GM10248 (cell line): ENCODE results near the gene DCDC1.

ENCODE experiments used
- CTCF ChIA-PET: fragments of 300-600 bp; sonication (Branson Sonifier 250); formaldehyde crosslinking; extraction: SDS; loops from one replicate; lab custom pipeline; 2021; ENCODE audit warnings: antibody characterized with exemption; lab: Yijun Ruan, JAX
- POLR2A ChIA-PET: fragments of 350-650 bp; sonication (Branson Sonifier 250); formaldehyde crosslinking; extraction: SDS; loops from one replicate; lab custom pipeline; 2020; ENCODE audit warnings: antibody characterized with exemption; lab: Yijun Ruan, JAX
- DNase-seq: peaks from one replicate; pipeline ENCODE4 v3.0.0; 2012; ENCODE audit errors: extremely low spot score
- TF ChIP-seq, protein P1 (sequence below): IDR thresholded peaks from 2 replicates; pipeline ENCODE4 v1.5.1; 2012; ENCODE audit warnings: mild to moderate bottlenecking, low read depth; ENCODE audit errors: extremely low read depth, missing control alignments, control extremely low read depth

Gene DCDC1

DNA sequence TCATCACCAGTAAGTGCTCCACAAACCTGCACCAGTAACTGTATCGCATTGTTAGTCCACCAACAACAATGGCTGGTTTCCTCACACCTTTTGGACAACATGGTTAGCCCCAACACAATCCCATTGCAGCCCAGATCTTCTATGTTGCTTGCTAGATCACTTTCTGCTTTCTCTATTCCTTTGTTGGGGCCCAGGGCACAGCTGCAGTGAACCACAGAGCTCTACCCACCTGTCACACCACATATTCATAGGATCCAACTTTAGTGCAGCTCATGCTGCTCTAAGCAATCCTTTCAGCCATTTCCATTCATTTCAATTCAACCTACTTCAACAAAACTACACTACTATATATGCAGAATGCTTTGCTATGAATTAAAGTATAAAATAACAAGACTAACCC is 364.3 kb downstream of the DCDC1 start:
- TF ChIP-seq, protein P1, sequence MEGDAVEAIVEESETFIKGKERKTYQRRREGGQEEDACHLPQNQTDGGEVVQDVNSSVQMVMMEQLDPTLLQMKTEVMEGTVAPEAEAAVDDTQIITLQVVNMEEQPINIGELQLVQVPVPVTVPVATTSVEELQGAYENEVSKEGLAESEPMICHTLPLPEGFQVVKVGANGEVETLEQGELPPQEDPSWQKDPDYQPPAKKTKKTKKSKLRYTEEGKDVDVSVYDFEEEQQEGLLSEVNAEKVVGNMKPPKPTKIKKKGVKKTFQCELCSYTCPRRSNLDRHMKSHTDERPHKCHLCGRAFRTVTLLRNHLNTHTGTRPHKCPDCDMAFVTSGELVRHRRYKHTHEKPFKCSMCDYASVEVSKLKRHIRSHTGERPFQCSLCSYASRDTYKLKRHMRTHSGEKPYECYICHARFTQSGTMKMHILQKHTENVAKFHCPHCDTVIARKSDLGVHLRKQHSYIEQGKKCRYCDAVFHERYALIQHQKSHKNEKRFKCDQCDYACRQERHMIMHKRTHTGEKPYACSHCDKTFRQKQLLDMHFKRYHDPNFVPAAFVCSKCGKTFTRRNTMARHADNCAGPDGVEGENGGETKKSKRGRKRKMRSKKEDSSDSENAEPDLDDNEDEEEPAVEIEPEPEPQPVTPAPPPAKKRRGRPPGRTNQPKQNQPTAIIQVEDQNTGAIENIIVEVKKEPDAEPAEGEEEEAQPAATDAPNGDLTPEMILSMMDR: no peak
- POLR2A ChIA-PET: no interaction called here

DNA sequence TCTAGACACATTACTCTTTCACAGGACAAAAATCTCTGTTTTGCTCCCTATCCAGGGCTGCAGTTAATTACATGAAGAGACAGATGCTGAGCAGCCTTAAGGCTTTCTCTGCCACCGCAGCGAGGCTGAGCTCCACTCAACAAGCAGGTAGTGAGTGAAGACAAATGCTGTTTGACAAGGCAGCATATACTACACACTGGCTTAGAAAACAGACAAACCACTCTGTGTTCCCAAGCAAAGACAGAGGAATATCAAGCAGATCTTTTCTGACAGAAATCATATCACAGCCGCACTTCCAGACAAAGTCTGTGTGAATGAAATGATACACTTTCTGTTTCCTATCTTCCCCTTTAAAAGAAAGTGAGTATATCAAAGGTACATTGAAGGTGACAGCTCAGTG is 368.1 kb downstream of the DCDC1 start:
- CTCF ChIA-PET: interaction anchor here (1.9 kb wide), 1 partner anchor 14 kb away, joined by 4 read pairs; no protein-coding TSS in a partner anchor
- no peak for DNase-seq
- TF ChIP-seq, protein P1: no peak
- POLR2A ChIA-PET: no interaction called here

More for the DNA sequence above, 364.3 kb downstream of the DCDC1 start:
- CTCF ChIA-PET: no interaction called here
- no peak for DNase-seq

DNA sequence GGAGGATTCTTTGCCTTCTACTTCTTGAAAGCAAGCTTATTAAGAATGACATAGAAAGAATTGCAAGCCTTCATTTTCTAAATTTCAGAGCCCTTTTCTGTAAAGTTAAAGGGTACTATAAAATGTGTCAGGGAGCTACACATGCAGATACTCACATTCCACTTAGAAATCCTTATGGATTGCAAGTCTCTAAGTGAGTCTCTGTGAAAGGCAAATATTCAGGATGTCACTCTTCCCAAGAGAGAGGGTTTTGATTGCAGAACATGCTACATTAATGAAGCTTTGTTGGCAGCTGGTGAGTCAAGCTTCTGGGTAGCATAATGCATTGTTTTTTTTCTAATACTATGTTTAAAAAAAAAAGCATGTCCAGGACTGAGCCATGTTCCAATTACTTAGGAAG is 369.2 kb downstream of the DCDC1 start:
- DNase-seq: no peak
- CTCF ChIA-PET: interaction anchor here (1.9 kb wide), 1 partner anchor 13 kb away, joined by 4 read pairs; no protein-coding TSS in a partner anchor
- POLR2A ChIA-PET: no interaction called here
- TF ChIP-seq, protein P1: no peak

DNA sequence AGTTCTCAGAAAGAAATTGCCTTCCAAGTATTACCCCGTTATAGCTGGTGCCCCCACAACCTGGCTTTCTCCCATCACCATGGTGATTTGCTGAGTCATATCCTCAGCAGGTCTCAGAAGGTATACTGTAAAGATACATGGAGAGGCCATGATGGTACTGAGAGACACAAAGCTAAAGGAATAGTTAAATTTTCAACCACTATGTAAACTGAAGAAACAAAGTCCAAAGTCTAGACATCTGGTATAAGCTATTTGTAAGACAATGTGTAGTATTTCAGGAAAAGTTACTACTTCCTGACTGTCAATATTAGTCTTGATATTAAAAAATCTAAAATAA is 377.1 kb downstream of the DCDC1 start:
- ChIA-PET POLR2A (no interaction called here), CTCF (interaction anchor here (1.0 to 1.3 kb wide), 3 partner anchors 8 to 19 kb away, joined by 3 read pairs; no protein-coding TSS in a partner anchor)
- TF ChIP-seq, protein P1: no peak
- DNase-seq: no peak

DNA sequence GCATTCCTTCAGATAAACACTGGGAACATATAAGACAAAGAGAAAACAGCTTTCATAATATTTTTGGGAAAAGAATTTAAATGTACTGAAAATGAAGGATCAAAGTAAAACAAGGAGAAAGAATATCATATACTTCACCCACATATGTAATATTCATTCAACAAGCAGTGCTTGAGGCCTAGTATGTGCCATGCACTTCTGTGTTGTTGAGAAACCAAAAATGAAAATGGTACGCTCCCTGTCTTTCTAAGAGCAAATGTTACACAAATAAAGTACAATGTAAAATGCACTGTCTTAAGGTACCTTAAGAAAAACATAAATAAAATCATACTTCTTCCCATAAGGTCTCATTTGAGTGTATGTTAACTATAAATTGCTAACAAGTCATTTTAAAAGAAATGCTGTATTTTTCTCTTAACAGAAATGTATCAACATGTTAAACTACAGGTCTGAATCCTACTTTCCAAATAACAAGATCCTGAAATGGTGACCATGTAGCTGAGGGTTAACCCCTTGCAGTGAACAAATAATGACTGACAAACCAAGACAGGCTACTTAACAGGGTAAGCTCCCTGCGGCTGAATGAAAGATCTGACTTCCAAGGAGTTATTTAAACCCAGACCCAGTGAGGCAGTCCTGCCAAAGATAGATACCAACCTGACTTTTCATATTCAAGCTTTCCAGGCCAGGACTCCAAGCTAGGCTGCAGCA is 377.6 kb downstream of the DCDC1 start:
- POLR2A ChIA-PET: no interaction called here

DNA sequence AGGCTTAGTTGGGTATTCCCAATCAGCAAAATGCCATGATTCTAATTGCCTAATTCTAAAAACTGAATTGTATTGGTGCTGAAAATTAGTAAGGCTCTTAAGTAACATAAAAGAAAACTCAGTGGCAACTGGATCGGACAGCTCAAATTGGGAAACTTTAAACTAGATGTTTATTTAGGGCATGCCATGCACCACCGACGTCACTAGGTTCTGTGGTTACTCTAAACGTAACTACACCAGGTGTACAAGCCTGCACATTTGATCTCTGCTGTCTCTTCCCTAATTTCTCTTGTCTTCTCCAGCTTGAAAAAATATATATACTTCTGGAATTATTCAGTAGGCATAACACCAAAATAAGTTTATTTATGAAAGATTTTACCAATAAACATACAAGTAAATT is 378.2 kb downstream of the DCDC1 start:
- TF ChIP-seq, protein P1: no peak
- DNase-seq: no peak
- POLR2A ChIA-PET: no interaction called here
- CTCF ChIA-PET: no interaction called here

More for the DNA sequence above, 377.6 kb downstream of the DCDC1 start:
- no peak for DNase-seq
- CTCF ChIA-PET: interaction anchor here (1.0 to 1.3 kb wide), 3 partner anchors 7 to 18 kb away, joined by 3 read pairs; no protein-coding TSS in a partner anchor
- TF ChIP-seq, protein P1: no peak
